Measurements from ENCODE around the gene MRPL44.

DNA sequence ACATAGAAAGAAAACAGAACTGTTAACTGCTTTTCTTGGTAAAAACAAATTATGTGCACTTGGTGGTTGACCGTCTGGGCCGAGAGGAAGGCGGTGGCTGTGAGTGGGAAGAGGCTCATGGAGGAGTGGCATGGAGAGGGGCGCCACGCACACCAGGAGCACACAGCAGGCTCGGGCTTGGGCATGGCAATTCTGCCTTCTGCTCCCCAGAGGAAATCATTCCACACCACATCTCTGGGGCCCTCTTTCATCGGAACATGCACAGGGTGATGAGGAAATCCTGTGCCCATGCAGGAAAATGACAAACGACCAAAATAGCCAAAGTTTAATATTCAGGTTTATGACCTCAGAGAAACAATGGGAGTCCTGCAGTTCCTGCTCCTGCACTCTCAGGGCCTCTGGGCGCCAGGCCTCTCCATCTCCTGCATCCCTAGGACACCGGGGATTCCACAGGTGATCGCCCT, 38.6 kb upstream of the MRPL44 start:
- TF ChIP-seq, protein P1, sequence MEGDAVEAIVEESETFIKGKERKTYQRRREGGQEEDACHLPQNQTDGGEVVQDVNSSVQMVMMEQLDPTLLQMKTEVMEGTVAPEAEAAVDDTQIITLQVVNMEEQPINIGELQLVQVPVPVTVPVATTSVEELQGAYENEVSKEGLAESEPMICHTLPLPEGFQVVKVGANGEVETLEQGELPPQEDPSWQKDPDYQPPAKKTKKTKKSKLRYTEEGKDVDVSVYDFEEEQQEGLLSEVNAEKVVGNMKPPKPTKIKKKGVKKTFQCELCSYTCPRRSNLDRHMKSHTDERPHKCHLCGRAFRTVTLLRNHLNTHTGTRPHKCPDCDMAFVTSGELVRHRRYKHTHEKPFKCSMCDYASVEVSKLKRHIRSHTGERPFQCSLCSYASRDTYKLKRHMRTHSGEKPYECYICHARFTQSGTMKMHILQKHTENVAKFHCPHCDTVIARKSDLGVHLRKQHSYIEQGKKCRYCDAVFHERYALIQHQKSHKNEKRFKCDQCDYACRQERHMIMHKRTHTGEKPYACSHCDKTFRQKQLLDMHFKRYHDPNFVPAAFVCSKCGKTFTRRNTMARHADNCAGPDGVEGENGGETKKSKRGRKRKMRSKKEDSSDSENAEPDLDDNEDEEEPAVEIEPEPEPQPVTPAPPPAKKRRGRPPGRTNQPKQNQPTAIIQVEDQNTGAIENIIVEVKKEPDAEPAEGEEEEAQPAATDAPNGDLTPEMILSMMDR (conservative IDR thresholded peaks at IDR 0.05; ENCODE audit: low read depth, low read length) = no peak
- no peak for TF ChIP-seq EZH2 (IDR thresholded peaks at IDR 0.05; ENCODE audit: low read length, unreplicated experiment)
